GM18858 (cell line): ENCODE measurements around the gene EPS8.

Source experiments
- ATAC-seq: cut with Tn5 transposase; IDR thresholded peaks from one replicate; pipeline ENCODE4 v1.9.1; 2021; ENCODE audit not compliant: unreplicated experiment

Gene EPS8

DNA sequence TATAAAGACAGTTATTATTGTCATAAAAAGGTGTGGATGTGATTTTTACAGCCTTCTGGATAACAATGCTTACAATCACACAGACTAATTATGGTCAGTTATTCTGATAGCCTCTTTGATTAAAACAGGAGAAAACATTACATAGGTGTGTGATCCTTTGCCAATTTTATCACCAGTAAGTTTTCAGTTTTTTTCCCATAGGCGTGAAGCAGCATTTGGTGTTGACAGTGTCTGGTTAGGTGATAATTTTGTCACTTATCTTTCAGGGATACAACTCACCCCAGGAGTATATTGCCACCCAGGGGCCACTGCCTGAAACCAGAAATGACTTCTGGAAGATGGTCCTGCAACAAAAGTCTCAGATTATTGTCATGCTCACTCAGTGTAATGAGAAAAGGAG, 208.8 kb downstream of the EPS8 start:
- no peak for ATAC-seq

DNA sequence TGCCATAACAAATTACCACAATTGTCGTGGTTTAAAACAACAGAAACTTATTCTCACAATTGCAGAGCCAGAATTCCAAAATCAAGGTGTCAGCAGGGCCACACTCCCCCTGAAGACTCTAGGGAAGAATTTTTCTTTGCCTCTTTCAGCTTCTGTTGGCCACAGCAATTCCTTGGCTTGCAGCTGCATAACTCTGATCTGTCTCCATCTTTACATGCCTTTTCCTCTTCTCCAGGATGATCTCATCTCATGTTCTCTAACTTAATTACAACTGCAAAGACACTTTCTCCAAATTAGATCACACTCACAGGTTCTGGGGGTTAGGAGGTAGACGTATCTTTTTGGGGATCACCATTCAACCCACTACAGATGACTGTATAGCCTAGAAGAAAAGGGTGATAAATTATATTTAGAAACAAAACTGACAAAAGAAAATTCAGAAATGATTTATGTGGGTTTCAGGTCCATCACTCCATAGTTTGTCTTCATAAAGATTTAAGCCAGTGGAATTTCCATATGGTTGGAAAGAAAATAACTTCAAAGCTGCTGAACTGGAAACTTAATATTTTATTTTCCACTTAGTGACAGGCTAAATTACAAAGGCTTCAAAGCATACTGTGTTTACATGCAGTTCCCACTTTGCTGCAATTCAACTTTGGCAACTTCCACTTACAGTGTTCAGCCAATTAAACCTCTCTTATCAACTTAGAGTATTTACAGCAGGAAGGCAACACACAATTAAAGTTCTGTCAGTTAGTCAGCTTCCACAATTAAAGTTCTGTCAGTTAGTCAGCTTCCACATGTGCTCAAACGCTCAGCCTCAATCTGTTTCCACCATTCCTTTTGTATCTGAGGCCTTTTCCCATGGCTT, 213.3 kb downstream of the EPS8 start:
- no peak for ATAC-seq

DNA sequence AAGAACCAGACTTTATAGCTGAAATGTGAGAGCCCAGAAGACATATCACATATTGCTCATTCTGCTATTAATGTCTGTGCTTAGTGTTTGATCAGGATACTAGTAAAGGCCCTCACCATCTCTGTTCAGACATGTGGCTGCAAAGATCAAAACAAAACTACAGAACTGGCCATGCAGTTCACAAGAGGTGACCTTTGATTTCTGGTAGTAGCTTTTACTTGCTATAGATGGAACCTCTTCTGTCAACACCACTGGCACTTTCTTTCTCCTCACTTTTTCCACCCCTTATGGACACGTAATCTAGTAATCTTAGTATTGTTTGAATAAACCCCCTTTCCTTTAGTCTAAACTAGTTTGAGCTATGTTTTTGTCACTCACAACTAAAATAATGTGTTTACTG, 214.8 kb downstream of the EPS8 start:
- ATAC-seq, result no peak
